IPS DF 19.7 (cell line): Measurements from ENCODE around the gene POU2F2.

ENCODE experiments used
- DNase-seq: peaks from one replicate; pipeline ENCODE4 v3.0.0-alpha.2; 2013; ENCODE audit warnings: low read depth, low spot score

POU2F2 gene

DNA sequence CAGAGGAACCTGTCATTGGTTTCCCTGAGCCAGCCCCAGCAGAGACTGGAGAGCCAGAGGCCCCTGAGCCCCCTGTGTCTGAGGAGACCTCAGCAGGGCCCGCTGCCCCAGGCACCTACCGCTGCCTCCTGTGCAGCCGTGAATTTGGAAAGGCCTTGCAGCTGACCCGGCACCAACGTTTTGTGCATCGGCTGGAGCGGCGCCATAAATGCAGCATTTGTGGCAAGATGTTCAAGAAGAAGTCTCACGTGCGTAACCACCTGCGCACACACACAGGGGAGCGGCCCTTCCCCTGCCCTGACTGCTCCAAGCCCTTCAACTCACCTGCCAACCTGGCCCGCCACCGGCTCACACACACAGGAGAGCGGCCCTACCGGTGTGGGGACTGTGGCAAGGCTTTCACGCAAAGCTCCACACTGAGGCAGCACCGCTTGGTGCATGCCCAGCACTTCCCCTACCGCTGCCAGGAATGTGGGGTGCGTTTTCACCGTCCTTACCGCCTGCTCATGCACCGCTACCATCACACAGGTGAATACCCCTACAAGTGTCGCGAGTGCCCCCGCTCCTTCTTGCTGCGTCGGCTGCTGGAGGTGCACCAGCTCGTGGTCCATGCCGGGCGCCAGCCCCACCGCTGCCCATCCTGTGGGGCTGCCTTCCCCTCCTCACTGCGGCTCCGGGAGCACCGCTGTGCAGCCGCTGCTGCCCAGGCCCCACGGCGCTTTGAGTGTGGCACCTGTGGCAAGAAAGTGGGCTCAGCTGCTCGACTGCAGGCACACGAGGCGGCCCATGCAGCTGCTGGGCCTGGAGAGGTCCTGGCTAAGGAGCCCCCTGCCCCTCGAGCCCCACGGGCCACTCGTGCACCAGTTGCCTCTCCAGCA lies 52.1 kb downstream of the POU2F2 start:
- no peak for DNase-seq

DNA sequence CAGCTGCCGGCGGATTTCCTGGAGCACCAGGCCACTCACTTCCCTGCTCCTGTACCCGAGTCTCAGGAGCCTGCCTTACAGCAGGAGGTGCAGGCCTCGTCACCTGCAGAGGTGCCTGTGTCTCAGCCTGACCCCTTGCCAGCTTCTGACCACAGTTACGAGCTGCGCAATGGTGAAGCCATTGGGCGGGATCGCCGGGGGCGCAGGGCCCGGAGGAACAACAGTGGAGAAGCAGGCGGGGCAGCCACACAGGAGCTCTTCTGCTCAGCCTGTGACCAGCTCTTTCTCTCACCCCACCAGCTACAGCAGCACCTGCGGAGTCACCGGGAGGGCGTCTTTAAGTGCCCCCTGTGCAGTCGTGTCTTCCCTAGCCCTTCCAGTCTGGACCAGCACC lies 53.0 kb downstream of the POU2F2 start:
- no peak for DNase-seq

DNA sequence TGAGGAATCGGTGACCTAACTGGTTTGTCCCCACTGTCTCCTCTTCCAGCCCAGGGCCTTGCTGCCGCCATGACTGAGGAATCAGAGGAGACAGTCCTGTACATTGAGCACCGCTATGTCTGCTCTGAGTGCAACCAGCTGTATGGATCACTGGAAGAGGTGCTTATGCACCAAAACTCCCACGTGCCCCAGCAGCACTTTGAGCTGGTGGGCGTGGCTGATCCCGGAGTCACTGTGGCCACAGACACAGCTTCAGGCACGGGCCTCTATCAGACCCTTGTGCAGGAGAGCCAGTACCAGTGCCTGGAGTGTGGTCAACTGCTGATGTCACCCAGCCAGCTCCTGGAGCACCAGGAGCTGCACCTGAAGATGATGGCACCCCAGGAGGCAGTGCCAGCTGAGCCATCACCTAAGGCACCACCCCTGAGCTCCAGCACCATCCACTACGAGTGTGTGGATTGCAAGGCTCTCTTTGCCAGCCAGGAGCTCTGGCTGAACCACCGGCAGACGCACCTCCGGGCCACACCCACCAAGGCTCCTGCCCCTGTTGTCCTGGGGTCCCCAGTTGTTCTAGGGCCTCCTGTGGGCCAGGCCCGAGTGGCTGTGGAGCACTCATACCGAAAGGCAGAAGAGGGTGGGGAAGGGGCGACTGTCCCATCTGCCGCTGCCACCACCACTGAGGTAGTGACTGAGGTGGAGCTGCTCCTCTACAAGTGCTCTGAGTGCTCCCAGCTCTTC lies 53.5 kb downstream of the POU2F2 start:
- no peak for DNase-seq

DNA sequence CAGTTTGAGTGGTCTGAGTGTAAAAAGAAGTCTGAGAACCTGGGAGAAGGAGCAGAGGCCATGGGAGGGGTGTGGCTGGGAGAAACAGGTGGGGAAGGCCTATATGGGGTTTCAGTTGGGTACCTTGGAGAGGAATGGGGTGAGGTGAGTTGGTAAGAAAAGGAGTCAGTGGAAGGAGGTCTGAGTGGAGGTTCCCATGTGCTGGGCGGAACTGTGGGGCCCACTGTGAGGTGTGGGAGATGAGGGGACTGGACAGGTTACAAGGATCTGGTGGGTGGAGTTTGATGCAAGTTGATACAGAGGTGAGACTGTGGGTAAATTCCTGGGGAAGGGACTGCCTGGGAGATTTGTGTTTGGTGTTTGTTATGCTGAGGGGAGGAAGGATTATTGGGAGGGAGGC lies 54.2 kb downstream of the POU2F2 start:
- no peak for DNase-seq

DNA sequence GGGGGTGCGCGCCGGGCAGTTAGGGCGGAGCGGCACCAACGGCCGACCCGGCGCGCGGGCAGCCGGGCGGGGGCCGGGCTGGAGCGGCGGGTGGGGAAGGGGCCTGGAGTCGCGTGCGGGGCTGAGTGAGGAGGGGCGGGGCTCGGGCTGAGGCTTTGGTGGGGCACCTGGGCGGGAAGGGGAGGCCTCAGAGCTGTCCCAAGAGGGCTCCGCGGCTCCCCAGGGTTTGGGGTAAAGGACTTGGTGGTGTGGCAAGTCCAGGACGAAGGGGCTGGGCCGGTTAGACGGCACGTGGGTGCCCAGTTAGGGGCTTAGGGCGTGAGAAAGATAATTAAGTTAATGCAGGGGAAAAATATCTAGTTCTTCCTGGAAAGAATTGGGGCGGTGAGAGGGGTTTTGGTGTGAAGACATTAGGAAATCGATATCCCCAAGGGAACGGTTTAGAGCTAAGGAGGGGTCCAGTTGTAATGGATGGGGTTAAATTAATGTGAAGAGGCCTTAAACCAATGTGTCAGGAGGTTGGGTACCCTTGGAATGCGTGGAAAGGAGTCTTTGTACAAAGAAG lies 55.8 kb downstream of the POU2F2 start:
- no peak for DNase-seq

DNA sequence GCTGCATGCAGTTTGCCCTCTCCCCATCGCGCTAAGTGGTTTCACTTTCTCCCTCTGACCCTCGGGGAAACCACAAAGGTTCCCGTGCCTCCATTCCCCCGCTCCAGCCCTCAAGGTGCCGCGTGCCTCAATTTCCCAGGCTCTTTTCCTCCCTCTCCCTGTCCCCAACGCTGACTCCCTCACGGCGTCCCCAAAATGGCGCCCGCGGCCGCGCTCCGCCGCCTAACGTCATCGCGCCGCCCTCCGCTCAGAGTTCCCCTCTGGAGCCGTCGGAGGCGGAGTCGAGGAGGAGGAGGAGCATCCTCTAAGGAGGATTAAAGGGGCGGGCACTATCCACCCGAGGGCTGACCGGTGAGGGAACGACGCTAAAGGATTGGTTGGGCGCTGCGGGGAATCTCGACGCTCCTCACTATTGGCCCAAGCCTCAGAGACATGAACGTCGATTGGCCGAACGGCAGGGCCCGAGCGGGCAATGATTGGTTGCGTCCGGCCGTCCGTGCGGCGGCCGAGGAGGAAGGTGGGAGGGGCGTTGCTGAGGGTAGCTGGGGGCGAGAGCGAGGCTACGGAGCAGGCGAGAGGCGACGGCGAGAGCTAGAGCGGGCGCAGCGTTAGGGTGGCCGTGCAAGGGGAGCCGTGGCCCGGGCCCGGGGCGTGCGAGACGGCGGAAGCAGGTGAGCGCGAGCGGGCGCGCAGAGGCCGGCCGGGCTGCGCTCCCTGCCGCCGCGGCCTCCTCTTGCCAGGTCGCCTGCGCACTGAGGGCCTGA lies 56.4 kb downstream of the POU2F2 start, which contains the start of gene ZNF574:
Gene ZNF574 (plus strand): TSS at position 551 of the 764 bp plus-strand sequence. CDS start 2,441 bp downstream, outside the sequence.
- peak; percentile 98 for DNase-seq

DNA sequence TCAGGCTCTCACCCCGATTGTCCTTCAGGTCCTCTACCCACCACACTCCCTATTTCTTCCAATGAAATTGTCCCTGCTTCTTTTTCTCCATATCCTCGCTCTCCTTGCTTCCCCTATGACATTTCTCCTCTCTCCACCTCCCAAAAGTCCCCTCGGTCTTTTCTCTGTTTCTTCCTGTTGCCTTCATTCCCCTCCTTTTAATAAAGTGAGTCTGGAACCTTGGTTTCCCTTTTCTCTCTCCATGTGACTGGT lies 57.0 kb downstream of the POU2F2 start:
- no peak for DNase-seq

DNA sequence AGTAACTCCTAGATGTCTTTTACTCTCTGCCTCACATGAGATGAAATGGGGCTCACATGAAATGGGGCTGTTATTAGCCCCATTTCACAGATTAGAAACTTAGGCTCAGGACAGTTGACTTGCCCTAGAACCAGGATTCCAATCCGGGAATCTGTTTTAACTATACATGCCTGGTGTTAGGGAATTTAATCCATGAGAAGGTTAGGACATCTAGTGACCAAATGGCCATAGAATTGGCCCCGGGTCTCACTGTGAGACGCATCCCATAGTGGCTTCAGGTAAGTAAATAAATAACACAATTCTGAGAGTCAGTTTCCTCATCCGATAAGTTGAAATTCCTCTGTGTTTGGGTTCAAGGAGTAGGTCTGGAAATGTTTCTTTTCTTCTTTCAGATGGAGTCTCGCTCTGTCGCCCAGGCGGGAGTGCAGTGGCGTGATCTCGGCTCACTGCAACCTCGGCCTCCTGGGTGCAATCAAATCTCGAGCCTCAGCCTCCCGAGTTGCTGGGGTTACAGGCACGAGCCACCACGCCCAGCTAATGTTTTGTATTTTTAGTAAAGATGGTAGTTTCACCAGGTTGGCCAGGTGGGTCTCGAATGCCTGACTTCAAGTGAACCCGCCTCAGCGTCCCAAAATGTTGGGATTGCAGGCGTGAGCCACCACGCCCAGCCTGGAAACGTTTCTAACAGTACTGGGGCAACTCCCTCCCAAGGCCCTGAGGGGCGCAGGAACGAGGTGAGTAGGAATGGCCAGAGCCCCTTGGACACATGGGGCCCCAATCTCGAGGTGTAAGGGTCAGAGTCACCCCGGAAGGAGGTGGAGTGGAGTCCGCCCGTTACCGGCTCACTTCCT lies 57.5 kb downstream of the POU2F2 start:
- DNase-seq: no peak

DNA sequence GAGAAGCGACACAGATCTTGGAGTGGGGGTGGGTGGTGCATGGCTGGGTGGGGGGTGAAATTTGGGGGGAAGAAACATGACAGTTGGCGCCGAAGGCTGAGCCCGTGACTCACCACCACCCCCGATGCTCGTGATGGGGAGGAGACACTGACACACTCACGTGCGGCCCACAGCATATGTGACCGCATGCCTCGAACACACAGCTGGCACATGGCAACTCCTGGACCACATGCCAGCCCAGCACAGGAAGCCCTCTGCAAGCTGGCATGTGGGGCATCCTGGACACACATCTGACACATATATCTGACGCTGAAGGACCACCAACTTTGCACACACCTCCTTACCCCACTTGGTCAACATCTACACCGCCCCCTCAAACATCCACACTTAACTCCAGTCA lies 61.0 kb downstream of the POU2F2 start:
- no peak for DNase-seq

DNA sequence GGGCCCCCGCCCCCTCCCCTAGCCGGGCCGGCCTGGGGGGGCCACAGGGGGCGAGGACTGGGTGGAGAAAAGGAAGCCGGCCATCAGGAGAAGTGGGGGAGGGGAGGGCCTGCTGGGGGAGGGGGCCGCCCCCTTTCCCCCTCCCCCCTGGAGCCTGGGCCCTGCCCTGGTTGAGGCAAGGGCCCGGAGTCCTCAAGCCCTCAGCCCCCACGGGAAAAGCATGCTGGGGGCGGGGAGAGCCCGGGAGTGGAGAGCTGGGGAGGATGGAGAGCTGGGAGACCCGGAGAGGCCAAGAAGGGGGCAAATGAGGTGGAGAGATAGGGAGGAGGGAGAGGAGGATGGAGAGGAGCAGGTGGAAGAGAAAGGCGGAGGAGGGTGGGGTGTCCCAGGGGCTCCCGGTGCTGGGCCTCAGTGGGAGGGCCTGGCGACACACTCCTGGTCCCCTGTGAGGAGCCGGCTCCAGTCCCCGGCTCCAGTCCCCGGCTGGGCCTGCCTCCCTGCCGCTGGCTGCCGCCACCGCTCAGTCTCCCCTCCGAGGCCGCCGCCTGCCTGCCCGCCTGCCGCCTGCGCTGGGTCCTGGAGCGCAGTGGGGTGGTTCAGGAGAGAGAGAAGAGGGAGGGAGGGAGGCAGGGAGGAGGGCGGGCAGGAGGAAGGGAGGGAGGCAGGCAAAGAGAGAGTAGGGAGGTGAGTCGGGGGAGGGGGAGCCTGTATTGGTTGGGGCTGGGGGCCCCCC lies 62.5 kb downstream of the POU2F2 start, which contains the start of gene GRIK5:
Gene GRIK5 (minus strand): TSS at position 588 of the 733 bp plus-strand sequence. CDS start 4,436 bp downstream, outside the sequence.
- no peak for DNase-seq

DNA sequence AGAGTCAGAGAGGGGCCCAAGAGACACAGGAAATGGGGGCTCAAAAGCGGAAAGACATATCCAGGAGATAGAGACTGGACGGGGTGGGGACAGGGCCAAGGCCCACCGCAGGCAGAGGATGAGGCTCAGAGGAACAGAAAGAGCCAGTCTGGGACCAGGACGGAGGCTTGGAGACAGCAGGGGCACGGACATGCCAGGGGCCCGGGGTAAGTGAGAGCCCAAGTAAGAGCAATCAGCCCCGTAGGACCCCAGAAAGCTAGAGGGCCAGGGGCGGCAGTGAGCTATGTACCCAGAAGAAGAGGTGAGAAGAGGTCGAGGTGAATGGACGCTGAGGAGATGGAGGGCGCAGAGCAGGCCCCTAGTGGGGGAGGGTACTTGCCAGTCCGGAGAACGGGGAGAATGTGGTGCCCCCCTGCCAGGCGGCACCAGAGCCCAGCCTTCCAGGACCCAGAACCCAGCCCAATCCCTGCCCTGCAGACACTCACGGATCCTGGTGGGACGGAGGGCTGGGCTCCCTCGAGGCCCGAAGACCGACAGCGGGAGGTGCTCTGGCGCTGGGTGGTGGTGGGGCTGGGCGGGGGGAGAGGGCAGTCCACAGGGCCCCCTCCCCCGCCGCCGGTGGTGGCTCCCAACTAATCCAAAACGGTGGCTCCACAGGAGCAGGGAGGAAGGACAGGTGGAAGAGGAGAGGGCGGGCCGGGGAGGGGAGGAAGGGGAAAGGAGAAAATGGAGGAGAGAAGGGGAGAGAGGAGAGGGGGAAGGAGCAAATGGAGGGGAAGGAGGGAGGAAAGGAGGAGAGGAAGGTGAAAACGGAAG lies 63.3 kb downstream of the POU2F2 start:
- DNase-seq: no peak

DNA sequence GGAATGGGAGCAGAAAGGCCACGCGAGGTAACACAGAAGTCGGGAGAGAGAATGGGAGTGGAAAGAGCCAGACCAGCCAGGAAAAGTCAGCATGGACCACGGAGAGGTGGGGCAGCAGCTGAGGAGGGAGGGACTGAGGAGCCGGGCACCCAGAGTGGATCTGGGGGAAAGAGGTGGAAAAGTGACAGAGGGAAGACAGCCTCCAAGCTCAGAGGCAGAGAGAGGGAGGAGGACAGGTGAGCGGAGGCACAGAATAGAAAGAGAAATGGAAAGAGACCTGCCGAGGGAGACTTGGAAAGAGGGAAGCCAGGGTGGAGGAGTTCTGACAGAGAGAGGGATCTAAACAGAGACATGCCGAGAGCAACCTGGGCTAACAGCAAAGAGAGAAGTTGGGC lies 63.9 kb downstream of the POU2F2 start:
- no peak for DNase-seq

DNA sequence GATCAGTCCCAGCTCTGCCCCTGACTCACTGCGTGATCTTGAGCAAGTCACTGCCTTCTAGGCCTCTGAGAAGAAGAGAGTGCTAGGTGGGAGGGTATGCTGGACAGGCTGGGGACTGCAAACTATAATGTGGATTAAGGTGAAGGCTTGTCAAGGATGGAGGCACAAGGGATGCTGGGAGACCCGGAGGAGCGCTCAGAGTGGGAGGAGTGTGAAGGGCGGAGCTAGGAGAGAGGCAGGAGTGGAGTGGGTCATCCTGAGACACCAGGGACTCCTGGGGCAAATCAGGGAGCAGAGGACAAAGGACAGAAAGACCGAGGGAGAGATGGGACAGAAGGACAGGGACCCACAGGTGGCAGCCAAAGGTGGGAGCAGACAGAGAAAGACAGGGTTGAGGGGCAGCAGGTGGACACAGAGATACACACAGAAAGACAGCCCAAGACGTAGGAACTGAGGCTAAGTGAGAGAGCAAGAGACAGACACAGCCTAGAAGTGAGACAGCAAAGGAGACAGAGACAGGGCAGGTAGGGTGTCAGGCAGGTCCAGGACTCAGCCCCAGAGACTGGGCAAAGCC lies 64.8 kb downstream of the POU2F2 start:
- no peak for DNase-seq

DNA sequence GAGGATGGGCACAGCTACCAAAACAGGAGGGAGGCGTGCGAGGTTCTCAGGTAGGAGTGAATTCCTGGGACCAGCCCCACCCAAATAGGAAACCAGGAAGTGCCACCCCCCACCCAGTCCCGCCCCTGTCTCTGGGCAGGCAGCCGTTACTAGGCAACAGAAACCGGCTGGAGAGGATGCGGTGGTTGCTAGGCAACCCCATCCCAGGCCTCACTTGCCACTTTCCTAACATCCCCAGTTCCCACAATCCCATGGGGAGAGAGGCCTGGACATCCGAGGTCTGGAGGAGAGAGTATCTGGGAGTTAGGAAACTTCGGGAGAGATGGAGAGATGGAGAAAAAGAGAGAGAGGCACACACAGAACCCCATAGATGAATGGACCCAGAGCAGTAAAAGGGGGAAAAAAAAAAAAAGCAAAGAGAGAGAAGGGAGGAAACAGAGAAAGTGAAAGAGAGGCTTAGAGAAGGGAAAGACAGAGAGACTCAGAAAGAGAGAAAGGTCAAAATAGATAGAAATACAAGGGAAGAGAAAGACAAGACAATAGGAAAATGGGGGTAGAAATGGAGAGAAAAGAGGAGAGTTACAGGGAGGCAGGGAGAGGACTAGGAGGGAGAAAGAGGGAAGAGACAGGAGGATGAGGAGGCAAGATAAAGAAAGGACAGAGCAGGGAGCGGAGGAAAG lies 66.0 kb downstream of the POU2F2 start:
- no peak for DNase-seq

DNA sequence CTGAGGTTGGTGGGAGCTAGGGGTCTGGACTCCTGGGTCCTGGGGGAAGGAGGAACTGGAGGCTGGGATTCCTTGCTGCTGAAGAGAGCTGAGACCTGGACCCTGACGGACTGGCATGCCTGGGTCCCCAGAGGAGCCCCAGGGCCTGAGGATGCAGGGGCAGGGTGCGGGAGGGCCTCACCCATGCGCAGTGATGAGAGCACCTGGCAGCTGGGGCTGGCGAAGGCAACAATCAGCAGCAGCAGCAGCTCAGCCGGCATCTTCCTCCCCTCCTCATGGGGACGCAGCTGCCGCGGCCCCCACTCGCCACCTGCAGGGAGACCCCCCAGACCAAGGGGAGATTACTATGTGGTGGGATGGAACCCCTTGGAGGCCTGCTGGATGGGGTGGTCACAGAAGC lies 66.7 kb downstream of the POU2F2 start:
- no peak for DNase-seq

DNA sequence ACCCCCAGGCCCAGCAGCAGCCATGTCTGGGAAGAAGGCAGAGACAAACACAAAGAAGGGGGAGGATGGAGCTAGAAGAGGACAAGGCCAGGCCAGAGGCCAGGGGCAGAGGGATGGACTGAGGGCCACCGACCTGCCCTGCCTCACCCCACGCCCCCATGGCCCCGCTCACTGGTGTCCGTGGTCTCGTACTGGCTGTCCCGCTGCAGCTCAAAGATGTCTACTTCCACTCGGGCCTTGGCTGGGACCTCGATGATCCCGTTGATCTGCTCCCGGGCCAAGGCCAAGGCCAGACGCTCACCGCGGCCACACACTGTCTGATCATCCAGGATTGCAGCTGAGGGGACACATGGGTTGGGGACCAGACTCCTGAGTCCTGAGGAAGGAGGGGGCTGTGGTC lies 67.2 kb downstream of the POU2F2 start:
- DNase-seq: no peak

DNA sequence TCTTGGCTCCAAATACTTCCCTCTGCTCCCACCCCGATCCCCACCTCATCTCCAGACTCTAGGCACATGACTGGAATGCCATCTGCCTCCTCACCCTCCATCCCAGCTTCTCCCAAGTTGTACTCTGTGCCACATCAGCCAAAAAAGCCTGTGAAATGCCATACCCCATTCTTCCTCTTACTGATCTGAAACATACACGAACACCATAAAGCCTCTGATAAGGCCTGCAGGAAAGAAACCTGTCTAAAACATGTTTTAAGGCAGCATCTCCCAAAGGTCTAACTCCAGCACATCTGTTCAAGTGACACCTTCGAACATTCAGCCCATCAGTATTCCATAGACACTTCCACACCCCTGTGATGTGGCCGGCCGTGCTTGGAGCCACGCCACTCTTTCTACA lies 67.8 kb downstream of the POU2F2 start:
- DNase-seq: no peak

DNA sequence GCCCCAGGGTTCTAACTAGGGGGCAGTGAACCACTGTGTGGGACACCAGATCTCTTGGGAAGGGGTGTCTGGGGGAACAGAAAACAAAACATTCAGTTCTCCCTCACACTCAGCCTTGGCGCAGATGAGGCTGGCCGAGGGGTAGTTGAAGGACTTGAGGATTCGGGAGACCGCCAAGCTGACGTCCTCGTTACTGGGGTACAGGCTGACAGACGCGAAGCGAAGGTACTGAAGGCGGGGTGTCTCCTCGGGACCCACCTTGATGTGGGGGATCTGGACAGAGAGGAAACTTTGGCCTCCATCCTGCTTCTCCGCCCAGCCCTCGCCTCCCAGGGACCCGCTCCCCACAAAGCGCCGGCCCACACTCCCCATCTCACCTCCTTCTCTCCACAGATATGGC lies 69.9 kb downstream of the POU2F2 start:
- DNase-seq: no peak

DNA sequence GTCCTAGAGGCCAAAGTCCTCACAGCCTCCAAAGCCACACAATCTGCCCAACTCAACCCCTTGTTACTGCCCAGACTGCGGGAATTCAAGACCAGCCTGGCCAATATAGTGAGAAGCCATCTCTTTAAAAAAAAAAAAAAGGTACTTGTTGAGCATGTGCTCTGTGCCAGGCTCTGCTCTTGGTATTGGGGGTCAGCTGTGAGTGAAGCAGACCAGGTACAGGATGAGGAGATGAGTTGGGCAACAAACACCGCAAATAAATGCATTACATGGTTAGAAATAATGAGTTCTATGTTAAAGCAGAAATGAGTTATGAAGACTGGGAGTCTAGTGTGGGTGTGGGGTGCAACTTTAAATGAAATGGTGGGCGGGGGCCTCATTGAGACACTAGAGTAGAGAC lies 72.1 kb downstream of the POU2F2 start:
- no peak for DNase-seq
